ENCODE data around the gene ANKRD34C.
A peak's percentile ranks its signal among the peaks of the same experiment; 100 is the strongest.

Gene ANKRD34C

DNA sequence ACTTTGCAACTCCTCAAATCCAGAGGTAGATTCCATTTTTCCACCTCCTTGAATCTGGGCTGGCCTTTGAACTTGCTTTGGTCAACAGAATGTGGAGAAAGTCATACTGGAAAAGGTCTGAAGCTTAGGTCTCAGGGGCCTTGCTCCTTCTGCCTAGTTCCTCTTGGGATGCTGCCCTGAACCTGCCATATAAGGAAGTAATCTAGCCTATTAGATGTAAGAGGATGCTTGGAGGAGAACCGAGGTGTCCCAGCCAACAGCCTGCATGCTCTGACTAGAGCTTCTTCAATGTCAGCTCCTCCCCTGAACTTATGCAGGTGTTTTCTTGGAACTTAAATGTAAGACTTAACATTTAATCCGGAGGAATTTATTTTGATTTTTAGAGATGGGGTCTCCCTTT is 26.4 kb downstream of the ANKRD34C start:
- POLR2A ChIA-PET: no interaction called here
- DNase-seq (ENCODE audit: extremely low spot score): no peak
- TF ChIP-seq, protein P1, sequence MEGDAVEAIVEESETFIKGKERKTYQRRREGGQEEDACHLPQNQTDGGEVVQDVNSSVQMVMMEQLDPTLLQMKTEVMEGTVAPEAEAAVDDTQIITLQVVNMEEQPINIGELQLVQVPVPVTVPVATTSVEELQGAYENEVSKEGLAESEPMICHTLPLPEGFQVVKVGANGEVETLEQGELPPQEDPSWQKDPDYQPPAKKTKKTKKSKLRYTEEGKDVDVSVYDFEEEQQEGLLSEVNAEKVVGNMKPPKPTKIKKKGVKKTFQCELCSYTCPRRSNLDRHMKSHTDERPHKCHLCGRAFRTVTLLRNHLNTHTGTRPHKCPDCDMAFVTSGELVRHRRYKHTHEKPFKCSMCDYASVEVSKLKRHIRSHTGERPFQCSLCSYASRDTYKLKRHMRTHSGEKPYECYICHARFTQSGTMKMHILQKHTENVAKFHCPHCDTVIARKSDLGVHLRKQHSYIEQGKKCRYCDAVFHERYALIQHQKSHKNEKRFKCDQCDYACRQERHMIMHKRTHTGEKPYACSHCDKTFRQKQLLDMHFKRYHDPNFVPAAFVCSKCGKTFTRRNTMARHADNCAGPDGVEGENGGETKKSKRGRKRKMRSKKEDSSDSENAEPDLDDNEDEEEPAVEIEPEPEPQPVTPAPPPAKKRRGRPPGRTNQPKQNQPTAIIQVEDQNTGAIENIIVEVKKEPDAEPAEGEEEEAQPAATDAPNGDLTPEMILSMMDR (IDR thresholded peaks at IDR 0.05; ENCODE audit: control extremely low read depth, extremely low read depth, low read depth, missing control alignments): no peak
- CTCF ChIA-PET: interaction anchor here (1.1 to 1.4 kb wide), 2 partner anchors 9 to 12 kb away, joined by 4 to 6 read pairs; no protein-coding TSS in a partner anchor

DNA sequence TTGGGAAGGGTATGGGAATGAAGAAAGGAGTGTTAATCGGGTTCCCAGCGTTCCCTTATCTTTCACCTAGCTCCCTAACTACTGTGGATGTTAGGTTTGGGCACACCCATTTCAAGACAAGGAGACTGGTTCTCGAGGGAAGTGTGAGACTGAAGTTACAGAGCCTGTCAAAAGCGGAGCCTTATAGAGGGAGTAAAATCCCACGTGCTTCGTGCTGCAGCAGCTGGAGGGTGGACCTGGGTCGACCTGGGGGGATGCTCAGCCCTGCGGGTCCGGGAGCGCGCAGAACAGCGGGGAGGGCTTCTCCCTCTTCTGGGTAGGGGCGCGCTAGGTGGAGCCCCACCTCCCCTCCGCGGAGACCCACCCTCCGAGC is 28.1 kb downstream of the ANKRD34C start:
- TF ChIP-seq, protein P1 (IDR thresholded peaks at IDR 0.05; ENCODE audit: control extremely low read depth, extremely low read depth, low read depth, missing control alignments): no peak
- DNase-seq (ENCODE audit: extremely low spot score): no peak
- ChIA-PET POLR2A (interaction anchor here (0.6 kb wide), 1 partner anchor 1403 kb away, joined by 3 read pairs; no protein-coding TSS in a partner anchor), CTCF (interaction anchor here (1.0 to 2.1 kb wide), 3 partner anchors 9 to 45 kb away, joined by 3 to 4 read pairs (median 3); no protein-coding TSS in a partner anchor)

DNA sequence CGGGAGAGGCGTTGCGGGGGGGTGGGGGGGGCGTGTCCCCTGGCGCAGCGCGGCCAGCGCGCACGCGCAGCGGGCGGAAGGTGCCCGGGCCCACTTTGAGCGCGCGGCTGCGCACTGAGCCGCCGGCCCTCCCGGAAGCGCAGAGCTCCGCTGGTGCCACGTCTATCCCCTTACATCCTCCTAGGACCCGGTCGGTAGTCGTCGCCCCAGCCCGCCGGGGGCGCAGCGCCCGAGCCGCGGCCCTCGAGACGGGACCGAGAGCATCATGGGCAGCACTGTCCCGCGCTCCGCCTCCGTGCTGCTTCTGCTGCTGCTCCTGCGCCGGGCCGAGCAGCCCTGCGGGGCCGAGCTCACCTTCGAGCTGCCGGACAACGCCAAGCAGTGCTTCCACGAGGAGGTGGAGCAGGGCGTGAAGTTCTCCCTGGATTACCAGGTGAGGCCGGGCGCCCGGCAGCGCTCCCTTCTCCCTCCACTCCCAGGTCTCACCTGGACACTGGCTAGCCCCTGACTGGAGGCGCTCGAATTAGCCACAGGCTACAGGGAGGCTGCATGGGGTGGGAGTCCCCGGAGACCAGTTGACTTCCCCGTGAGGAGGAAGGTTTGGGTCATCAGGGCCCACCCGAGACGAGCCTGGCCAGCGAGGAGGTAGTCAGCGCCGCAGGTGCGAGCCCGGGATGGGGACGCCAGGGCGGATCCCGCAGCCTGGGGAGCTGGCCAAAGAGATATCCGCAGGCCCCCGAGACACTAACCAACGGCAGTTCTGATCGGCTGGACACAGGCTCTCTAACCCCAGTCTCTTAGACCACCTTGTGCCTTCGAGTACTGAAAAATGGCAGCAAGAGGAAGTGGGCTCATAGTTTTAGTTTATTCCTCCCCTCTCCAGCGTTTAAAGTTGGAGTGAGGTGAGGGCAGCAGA is 28.7 kb downstream of the ANKRD34C start, which contains the start of gene TMED3:
Gene TMED3 (plus strand): TSS at position 128 of the 916 bp plus-strand sequence. CDS start 138 bp downstream, at position 266.
- peak; percentile 98 for DNase-seq (ENCODE audit: extremely low spot score)
- ChIA-PET POLR2A (interaction anchor here (0.6 kb wide), 1 partner anchor 1402 kb away, joined by 3 read pairs; no protein-coding TSS in a partner anchor), CTCF (interaction anchor here (1.0 to 2.1 kb wide), 6 partner anchors 9 to 56 kb away, joined by 3 to 7 read pairs (median 4); no protein-coding TSS in a partner anchor)
- TF ChIP-seq, protein P1 (IDR thresholded peaks at IDR 0.05; ENCODE audit: control extremely low read depth, extremely low read depth, low read depth, missing control alignments): peak; percentile 41

DNA sequence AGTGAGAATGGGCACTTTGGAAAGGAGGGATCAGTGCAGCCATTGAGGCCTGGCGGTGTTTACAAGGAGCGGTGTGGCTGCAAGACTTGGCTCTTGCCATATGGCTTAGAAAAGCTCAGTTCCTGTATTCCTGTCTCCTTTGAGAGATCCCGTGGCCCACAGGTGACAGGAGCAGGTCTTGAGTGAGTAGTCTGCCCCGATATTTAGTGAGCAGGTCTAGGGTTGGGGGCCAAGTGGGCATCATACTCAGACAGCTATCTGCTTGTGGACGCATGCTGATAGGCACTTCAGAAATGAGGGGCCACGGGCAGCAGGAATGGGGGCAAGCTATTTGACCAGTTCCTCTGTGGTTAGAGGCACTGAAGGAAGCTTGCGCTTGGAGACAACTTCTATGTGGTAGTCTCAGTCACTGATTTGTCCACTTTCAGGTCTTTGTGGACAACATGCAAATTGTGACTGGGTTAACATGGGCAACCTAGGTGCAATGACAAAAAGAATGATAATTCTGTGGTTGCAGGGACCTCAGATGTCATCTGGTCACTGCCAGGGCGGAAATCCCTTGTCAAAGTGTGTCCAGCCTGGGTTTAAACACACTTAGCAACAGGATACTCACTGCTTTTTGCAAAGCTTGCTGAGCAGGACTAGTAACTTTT is 29.5 kb downstream of the ANKRD34C start:
- ChIA-PET CTCF (interaction anchor here (1.0 to 2.1 kb wide), 4 partner anchors 12 to 55 kb away, joined by 3 to 7 read pairs (median 4); no protein-coding TSS in a partner anchor), POLR2A (no interaction called here)
- peak; percentile 26 for DNase-seq (ENCODE audit: extremely low spot score)
- TF ChIP-seq, protein P1 (IDR thresholded peaks at IDR 0.05; ENCODE audit: control extremely low read depth, extremely low read depth, low read depth, missing control alignments): no peak

DNA sequence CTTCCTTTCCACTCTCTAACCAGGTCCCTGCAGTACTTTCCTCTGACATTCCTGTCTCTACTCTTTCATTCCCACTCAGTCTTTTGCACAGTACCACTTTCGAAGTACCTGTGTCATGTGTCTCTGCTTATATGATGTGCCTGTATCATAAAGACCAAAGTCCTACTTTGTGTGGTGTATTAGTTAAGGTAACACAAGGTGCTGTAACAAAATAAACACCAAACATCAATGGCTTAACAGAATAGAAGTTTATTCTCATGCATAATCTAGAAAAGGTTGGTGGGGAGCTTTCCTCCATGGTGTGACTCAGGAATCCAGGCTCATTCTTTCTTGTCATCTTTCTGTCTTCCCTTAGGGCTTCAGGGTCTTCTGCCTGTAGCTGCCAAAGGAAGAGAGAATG is 31.7 kb downstream of the ANKRD34C start:
- no peak for DNase-seq (ENCODE audit: extremely low spot score)
- CTCF ChIA-PET: interaction anchor here (0.9 to 2.5 kb wide), 2 partner anchors 24 to 26 kb away, joined by 3 to 9 read pairs; no protein-coding TSS in a partner anchor
- TF ChIP-seq, protein P1 (IDR thresholded peaks at IDR 0.05; ENCODE audit: control extremely low read depth, extremely low read depth, low read depth, missing control alignments): no peak
- POLR2A ChIA-PET: interaction anchor here (0.6 to 0.7 kb wide), 2 partner anchors 56 to 1696 kb away, joined by 4 to 5 read pairs; no protein-coding TSS in a partner anchor

DNA sequence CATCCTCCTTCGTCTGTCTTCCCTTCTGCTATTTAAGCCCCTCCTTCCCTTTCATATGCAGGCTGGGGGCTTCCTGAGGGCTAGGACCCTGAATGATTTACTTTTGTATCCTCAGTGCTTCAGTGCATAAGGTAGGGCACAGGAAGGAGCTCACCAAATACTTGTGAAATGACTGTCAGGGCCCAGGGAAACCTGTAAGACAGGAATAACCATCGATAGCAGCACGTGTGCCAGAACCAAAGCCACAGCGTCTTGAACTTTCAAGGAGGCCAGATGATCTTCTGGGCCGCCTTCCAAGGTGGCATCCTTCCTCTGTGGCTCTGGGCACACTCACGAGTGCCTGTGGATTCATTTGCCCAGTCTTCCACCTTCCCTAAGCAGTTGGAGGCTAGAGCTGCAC is 32.3 kb downstream of the ANKRD34C start:
- TF ChIP-seq, protein P1 (IDR thresholded peaks at IDR 0.05; ENCODE audit: control extremely low read depth, extremely low read depth, low read depth, missing control alignments): no peak
- DNase-seq (ENCODE audit: extremely low spot score): no peak
- POLR2A ChIA-PET: interaction anchor here (0.6 to 0.7 kb wide), 2 partner anchors 56 to 1697 kb away, joined by 4 to 5 read pairs; no protein-coding TSS in a partner anchor
- CTCF ChIA-PET: interaction anchor here (0.9 to 2.5 kb wide), 2 partner anchors 23 to 25 kb away, joined by 3 to 9 read pairs; no protein-coding TSS in a partner anchor

Data from GM10248 (cell line).